PFSK-1 (cell line): ENCODE measurements around the gene ARHGAP4.

Experiments used
- FOXP2 ChIP-seq: optimal IDR thresholded peaks from 2 replicates; pipeline ENCODE3; 2011; ENCODE audit warnings: borderline replicate concordance, control low read depth, inconsistent platforms; ENCODE audit not compliant: insufficient read depth; ENCODE audit errors: extremely low read length, extremely low read depth
- POLR2AphosphoS5 ChIP-seq: IDR thresholded peaks from 2 replicates; pipeline ENCODE4 v1.6.1; 2012; ENCODE audit warnings: low read depth, mild to moderate bottlenecking, control low read depth, low read length, moderate library complexity
- REST ChIP-seq, 2 experiments: IDR thresholded peaks; 2 replicates each; pipeline versions ENCODE4 v1.6.1 to v1.8.0; 2011 to 2012; ENCODE audit warnings: low read depth in 2 of 2, low read length in 2 of 2, control low read depth in 1 of 2, inconsistent platforms in 1 of 2, mild to moderate bottlenecking in 1 of 2, moderate library complexity in 1 of 2; ENCODE audit not compliant: insufficient read depth in 1 of 2
- SIN3A ChIP-seq: IDR thresholded peaks from 2 replicates; pipeline ENCODE4 v1.6.1; 2012; ENCODE audit warnings: mild to moderate bottlenecking, low read length, moderate library complexity, borderline replicate concordance; ENCODE audit not compliant: insufficient read depth
- TAF1 ChIP-seq: IDR thresholded peaks from 2 replicates; pipeline ENCODE4 v1.6.1; 2012; ENCODE audit warnings: low read length, control low read depth, borderline replicate concordance; ENCODE audit not compliant: insufficient read depth

Gene ARHGAP4

GRCh38 chrX:153871946-153872878 is 53.9 kb downstream of the ARHGAP4 start:
- no peak for TF ChIP-seq TAF1
- TF ChIP-seq REST (IDR thresholded peaks at IDR 0.05; ENCODE audit: insufficient read depth in 1 of 2, low read depth in 2 of 2, low read length in 2 of 2): no peak
- TF ChIP-seq POLR2AphosphoS5: no peak
- TF ChIP-seq FOXP2: no peak

GRCh38 chrX:153871451-153871850 is 54.6 kb downstream of the ARHGAP4 start:
- TF ChIP-seq TAF1 (no peak), SIN3A (no peak), FOXP2 (no peak), REST (IDR thresholded peaks at IDR 0.05; ENCODE audit: insufficient read depth in 1 of 2, low read depth in 2 of 2, low read length in 2 of 2) (no peak), POLR2AphosphoS5 (no peak)

- TF ChIP-seq TAF1 (no peak), REST (IDR thresholded peaks at IDR 0.05; ENCODE audit: insufficient read depth in 1 of 2, low read depth in 2 of 2, low read length in 2 of 2) (no peak)
These were observed 55.2 kb downstream of the ARHGAP4 start for GRCh38 chrX:153870791-153871360.

- TF ChIP-seq TAF1 (no peak), FOXP2 (no peak), SIN3A (no peak), REST (IDR thresholded peaks at IDR 0.05; ENCODE audit: insufficient read depth in 1 of 2, low read depth in 2 of 2, low read length in 2 of 2) (no peak), POLR2AphosphoS5 (no peak)
These were observed 55.8 kb downstream of the ARHGAP4 start for GRCh38 chrX:153870288-153870690.
